ENCODE measurements around the gene CEP70. TPM values are rescaled to one million over a fixed set of nuclear protein-coding genes. Genes with fewer than 3 reads are reported as not detected.

CEP70 gene
- total RNA-seq, 1 donor from 2014 or later = 14.5 TPM

DNA sequence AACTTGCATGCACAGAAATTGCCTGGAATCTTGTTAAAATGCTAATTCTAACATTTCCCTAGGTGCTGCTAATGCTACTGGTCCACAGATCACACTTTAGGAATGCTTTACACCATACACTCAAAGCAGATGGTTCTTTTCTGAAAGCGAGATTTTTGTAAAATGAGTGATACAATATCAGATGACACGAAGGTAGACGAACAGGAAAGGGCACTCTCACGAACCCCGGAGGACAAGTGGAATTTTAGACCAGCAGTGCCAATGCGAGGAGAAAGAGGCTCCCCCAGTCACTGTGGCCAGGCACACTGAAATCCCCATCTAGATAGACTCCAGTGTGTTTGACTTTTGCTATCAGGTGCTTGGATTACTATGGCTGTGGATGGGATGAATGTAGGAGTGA is 35.5 kb upstream of the CEP70 start:
- Histone ChIP-seq H3K4me3 (ENCODE audit: low read depth, low read length) (no peak overlapping the region), H3K36me3 (ENCODE audit: control insufficient read depth, insufficient read depth, low read length) (no peaks in the 10 kb centered on the region), H3K27me3 (ENCODE audit: control insufficient read depth, insufficient read depth, low read length) (no peaks in the 10 kb centered on the region)
- no peak for DNase-seq (ENCODE audit: low read depth)
- no peak for TF ChIP-seq CTCF (IDR thresholded peaks at IDR 0.05; ENCODE audit: insufficient read depth, low read length, poor library complexity, severe bottlenecking)

DNA sequence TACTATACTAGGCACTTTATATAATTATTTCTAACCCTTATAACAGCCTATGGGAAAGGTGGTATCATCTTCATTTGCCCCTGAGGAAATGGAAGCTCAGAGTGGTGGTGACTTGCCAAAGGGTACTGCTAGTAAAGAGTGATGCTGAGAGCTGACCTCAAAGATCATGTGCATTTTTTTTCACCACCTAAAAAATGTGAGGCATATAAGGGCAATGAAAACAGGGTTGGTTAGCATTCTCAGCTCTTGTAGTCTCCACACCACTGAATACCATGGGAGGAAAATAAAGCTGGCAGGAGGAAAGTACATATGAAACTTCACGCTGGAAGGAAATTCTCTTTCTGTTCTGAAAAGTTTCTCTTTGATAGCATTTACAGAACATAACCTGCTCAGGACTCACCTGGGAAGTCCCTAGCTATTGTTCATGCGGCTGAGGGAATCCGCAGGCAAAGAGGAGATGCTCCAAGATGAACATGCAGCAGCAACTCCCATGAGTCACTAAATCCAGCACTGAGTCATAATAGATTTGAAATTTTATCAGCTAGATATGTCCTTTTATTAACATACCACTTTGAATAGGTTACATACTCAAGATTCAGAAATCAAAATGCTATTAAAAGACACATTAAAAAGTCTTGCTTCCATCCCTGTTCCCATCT is 31.8 kb upstream of the CEP70 start:
- Histone ChIP-seq H3K36me3 (ENCODE audit: control insufficient read depth, insufficient read depth, low read length) (no peaks in the 10 kb centered on the region), H3K4me3 (ENCODE audit: low read depth, low read length) (no peak overlapping the region), H3K27me3 (ENCODE audit: control insufficient read depth, insufficient read depth, low read length) (no peaks in the 10 kb centered on the region)
- TF ChIP-seq CTCF (IDR thresholded peaks at IDR 0.05; ENCODE audit: insufficient read depth, low read length, poor library complexity, severe bottlenecking) = no peak
- no peak for DNase-seq (ENCODE audit: low read depth)

DNA sequence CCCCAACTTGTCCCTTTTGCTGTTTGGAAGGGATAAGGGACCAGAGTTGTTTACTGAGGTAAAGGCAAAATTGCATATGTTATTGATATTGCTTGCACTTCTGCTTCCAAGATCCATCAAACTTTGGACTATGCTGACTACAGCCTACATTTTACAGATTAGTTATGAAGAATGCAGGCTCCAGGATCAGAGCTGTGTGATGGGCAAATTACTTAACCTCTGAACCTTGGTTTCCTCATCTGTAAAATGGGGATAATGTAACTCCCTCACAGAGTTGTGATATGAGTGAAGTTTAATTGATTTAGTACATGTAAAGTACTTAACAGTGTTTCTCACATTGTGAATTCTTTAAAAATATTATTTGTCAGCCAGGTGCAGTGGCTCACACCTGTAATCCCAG is 30.5 kb upstream of the CEP70 start:
- no peak overlapping the region for H3K4me3 ChIP-seq (ENCODE audit: low read depth, low read length)
- TF ChIP-seq CTCF (IDR thresholded peaks at IDR 0.05; ENCODE audit: insufficient read depth, low read length, poor library complexity, severe bottlenecking) = no peak
- no peaks in the 10 kb centered on the region for H3K36me3 ChIP-seq (ENCODE audit: control insufficient read depth, insufficient read depth, low read length)
- H3K27me3 ChIP-seq (ENCODE audit: control insufficient read depth, insufficient read depth, low read length) = no peaks in the 10 kb centered on the region
- no peak for DNase-seq (ENCODE audit: low read depth)

DNA sequence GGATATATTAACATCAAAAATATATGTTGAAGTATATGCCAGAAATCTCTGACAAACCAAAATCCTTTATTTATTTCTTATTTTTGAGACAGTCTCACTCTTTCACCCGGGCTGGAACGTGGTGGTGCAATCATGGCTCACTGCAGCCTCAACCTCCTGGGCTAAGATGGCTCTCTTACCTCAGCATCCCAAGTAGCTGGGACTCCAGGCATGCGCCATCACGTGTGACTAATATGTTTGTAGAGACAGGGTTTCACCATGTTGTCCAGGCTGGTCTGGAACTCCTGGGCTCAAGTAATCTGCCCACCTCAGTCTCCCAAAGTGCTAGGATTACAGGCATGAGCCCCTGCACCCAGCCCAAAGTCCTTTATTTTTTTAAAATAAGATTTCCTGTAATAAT is 26.4 kb upstream of the CEP70 start:
- DNase-seq (ENCODE audit: low read depth) = no peak
- Histone ChIP-seq H3K27me3 (ENCODE audit: control insufficient read depth, insufficient read depth, low read length) (no peaks in the 10 kb centered on the region), H3K4me3 (ENCODE audit: low read depth, low read length) (no peak overlapping the region), H3K36me3 (ENCODE audit: control insufficient read depth, insufficient read depth, low read length) (no peaks in the 10 kb centered on the region)
- no peak for TF ChIP-seq CTCF (IDR thresholded peaks at IDR 0.05; ENCODE audit: insufficient read depth, low read length, poor library complexity, severe bottlenecking)

DNA sequence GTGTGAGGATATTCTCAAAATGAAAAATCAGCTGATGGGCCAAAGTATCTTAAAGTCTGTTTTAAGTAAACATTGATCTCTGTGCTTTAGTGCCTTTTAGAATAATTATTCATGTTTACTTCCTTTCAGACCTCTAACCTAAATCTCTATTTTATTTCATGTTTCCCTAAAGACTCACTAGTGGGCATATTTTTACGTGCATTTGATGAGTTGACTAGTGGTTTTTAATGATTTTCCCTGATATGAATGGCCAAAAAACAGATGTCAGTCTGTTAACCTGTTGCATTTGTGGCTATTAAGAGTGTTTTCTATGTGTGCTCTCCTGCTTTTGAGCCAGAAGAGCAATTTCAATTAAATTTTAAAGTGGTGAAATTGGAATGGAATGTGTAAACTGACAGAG is 21.4 kb upstream of the CEP70 start:
- no peak for DNase-seq (ENCODE audit: low read depth)
- Histone ChIP-seq H3K27me3 (ENCODE audit: control insufficient read depth, insufficient read depth, low read length) (no peaks in the 10 kb centered on the region), H3K36me3 (ENCODE audit: control insufficient read depth, insufficient read depth, low read length) (no peaks in the 10 kb centered on the region), H3K4me3 (ENCODE audit: low read depth, low read length) (no peak overlapping the region)
- no peak for TF ChIP-seq CTCF (IDR thresholded peaks at IDR 0.05; ENCODE audit: insufficient read depth, low read length, poor library complexity, severe bottlenecking)

GRCh38 chr3:138609898-138610266 is 15.8 kb upstream of the CEP70 start:
- Histone ChIP-seq H3K27me3 (ENCODE audit: control insufficient read depth, insufficient read depth, low read length) (no peaks in the 10 kb centered on the region), H3K4me3 (ENCODE audit: low read depth, low read length) (no peak overlapping the region), H3K36me3 (ENCODE audit: control insufficient read depth, insufficient read depth, low read length) (no peaks in the 10 kb centered on the region)
- TF ChIP-seq CTCF (IDR thresholded peaks at IDR 0.05; ENCODE audit: insufficient read depth, low read length, poor library complexity, severe bottlenecking) = no peak
- no peak for DNase-seq (ENCODE audit: low read depth)

All from kidney epithelial cell (primary cell).